CD4-positive, CD25-positive, alpha-beta regulatory T cell (primary cell): ENCODE data around the gene MTMR3. TPM values are rescaled to one million over a fixed set of nuclear protein-coding genes. Genes with fewer than 3 reads are reported as not detected.

Source experiments
- ATAC-seq, 2 donors: fragments of 150-1000 bp; cut with Tn5 transposase; one replicate each; pipeline ENCODE4 v1.10.0; 2021; ENCODE audit warnings: low read depth in 2 of 2, moderate number of reproducible peaks in 2 of 2, moderate library complexity in 1 of 2
- DNase-seq, 3 donors: peaks; one replicate each; pipeline versions ENCODE4 v3.0.0 to v3.0.0-alpha.2; 2012 to 2022; ENCODE audit warnings: mixed read lengths in 1 of 3
- H3K27ac ChIP-seq: one replicate; pipeline ENCODE4 v1.7.0; 2013; ENCODE audit warnings: mild to moderate bottlenecking, low read length; ENCODE audit not compliant: insufficient read depth, poor library complexity, severe bottlenecking
- H3K27me3 ChIP-seq: one replicate; pipeline ENCODE4 v1.7.0; 2013; ENCODE audit warnings: low read length; ENCODE audit not compliant: control insufficient read depth, insufficient read depth
- H3K36me3 ChIP-seq: one replicate; pipeline ENCODE4 v1.7.0; 2013; ENCODE audit warnings: mild to moderate bottlenecking, low read length, moderate library complexity; ENCODE audit not compliant: control insufficient read depth, insufficient read depth
- H3K4me1 ChIP-seq: 2 replicates; pipeline ENCODE4 v1.7.0; 2013; ENCODE audit warnings: mild to moderate bottlenecking, low read length; ENCODE audit not compliant: insufficient read depth, control insufficient read depth, poor library complexity, severe bottlenecking
- H3K4me3 ChIP-seq: one replicate; pipeline ENCODE4 v1.7.0; 2013; ENCODE audit warnings: low read depth, mild to moderate bottlenecking, low read length, moderate library complexity
- H3K9me3 ChIP-seq, 2 experiments: 1 replicate in 1 of 2; 2 replicates in 1 of 2; pipeline ENCODE4 v1.7.0; 2013; ENCODE audit warnings: low read length in 2 of 2, mild to moderate bottlenecking in 1 of 2, moderate library complexity in 1 of 2; ENCODE audit not compliant: control insufficient read depth in 2 of 2
- H3K27ac Mint-ChIP-seq, 3 donors: one replicate each; pipeline ENCODE4 v1.8.0; 2020 to 2022; ENCODE audit warnings: mild to moderate bottlenecking in 3 of 3, mixed read lengths in 3 of 3, moderate library complexity in 2 of 3
- H3K27me3 Mint-ChIP-seq: one replicate; pipeline ENCODE4 v1.8.0; 2022; ENCODE audit warnings: mild to moderate bottlenecking, mixed read lengths
- H3K36me3 Mint-ChIP-seq: one replicate; pipeline ENCODE4 v1.8.0; 2020; ENCODE audit warnings: mixed read lengths
- H3K4me1 Mint-ChIP-seq, 4 donors: one replicate each; pipeline ENCODE4 v1.8.0; 2020 to 2022; ENCODE audit warnings: mixed read lengths in 4 of 4, mild to moderate bottlenecking in 1 of 4
- H3K4me3 Mint-ChIP-seq, 4 donors: one replicate each; pipeline ENCODE4 v1.8.0; 2020 to 2022; ENCODE audit warnings: mild to moderate bottlenecking in 4 of 4, mixed read lengths in 4 of 4, moderate library complexity in 3 of 4
- H3K9me3 Mint-ChIP-seq, 7 donors: one replicate each; pipeline ENCODE4 v1.8.0; 2020 to 2022; ENCODE audit warnings: mixed read lengths in 7 of 7, mild to moderate bottlenecking in 3 of 7, moderate library complexity in 2 of 7
- polyA plus RNA-seq, 4 donors: library from polyadenylated mRNA; unstranded; fragments of 300-500 nt; fragmentation: Illumina TruSeq; gene quantifications; one replicate each; pipeline ENCODE4 v1.2.3, GENCODE V29; 2021
- total RNA-seq: library from RNA; stranded (reverse); gene quantifications from one replicate; pipeline ENCODE4 v1.2.3, GENCODE V29; 2022

MTMR3 gene
- total and polyA plus RNA-seq, 5 donors from 2014 or later, result 14.3 to 64.4 (median 19.1) TPM

GRCh38 chr22:30079952-30080533 is 197.1 kb downstream of the MTMR3 start, which contains the start of gene HORMAD2:
Gene HORMAD2, plus strand, starts transcription at chr22:30080464. Its CDS starts 13,489 bp downstream, at chr22:30093953.
- Histone ChIP-seq H3K27me3 (no peaks in the 10 kb centered on the region), H3K9me3 (no peaks in the 10 kb centered on the region), H3K36me3 (no peaks in the 10 kb centered on the region), H3K4me3 (no peak within 1 kb of the TSS), H3K27ac (no peak within 1 kb of the TSS), H3K4me1 (peaks cover 8% of the 10 kb centered on the region)
- Mint-ChIP-seq H3K36me3 (no peaks in the 10 kb centered on the region), H3K4me1 (peaks cover 5 to 24% (median 13%) of the 10 kb centered on the region in 4 donors), H3K9me3 (peaks cover 0 to 7% (median 0%) of the 10 kb centered on the region in 7 donors), H3K4me3 (no peak within 1 kb of the TSS), H3K27ac (peak within 1 kb of the TSS in 1 of 3 donors; percentile 93), H3K27me3 (no peaks in the 10 kb centered on the region)
- no peak for ATAC-seq
- DNase-seq, result no peak

Other genes starting within 250 kb of the MTMR3 start
- 0.35 TPM for gene CABP7, start 163.2 kb upstream of the MTMR3 start, total RNA-seq
- gene CABP7, start 163.2 kb upstream of the MTMR3 start, polyA plus RNA-seq, result under 1 TPM; 0.11 to 0.23 (median 0.16) TPM
- gene ZMAT5, start 116.2 kb upstream of the MTMR3 start, total RNA-seq, result 18.6 TPM
- 10 to 100 TPM; 49.5 to 69.9 (median 62.9) TPM for gene ZMAT5, start 116.2 kb upstream of the MTMR3 start, polyA plus RNA-seq
- gene UQCR10, start 115.8 kb upstream of the MTMR3 start, total RNA-seq, result 49.0 TPM
- gene UQCR10, start 115.8 kb upstream of the MTMR3 start, polyA plus RNA-seq, result 100 to 1,000 TPM; 296 to 420 (median 350) TPM
- 94.0 TPM for gene ASCC2, start 44.9 kb upstream of the MTMR3 start, total RNA-seq
- 10 to 100 TPM; 39.3 to 44.9 (median 42.6) TPM for gene ASCC2, start 44.9 kb upstream of the MTMR3 start, polyA plus RNA-seq
- gene HORMAD2, start 197.3 kb downstream of the MTMR3 start, total RNA-seq, result not detected
- gene HORMAD2, start 197.3 kb downstream of the MTMR3 start, polyA plus RNA-seq, result not detected